Activated naive CD8-positive, alpha-beta T cell (primary cell): ENCODE measurements around the gene STPG4.

Experiments
- H3K27ac Mint-ChIP-seq: one replicate; pipeline ENCODE4 v1.8.0; 2021; ENCODE audit warnings: mixed read lengths
- H3K27me3 Mint-ChIP-seq: one replicate; pipeline ENCODE4 v1.8.0; 2021; ENCODE audit warnings: mixed read lengths
- H3K36me3 Mint-ChIP-seq: one replicate; pipeline ENCODE4 v1.8.0; 2021; ENCODE audit warnings: mixed read lengths
- H3K4me1 Mint-ChIP-seq: one replicate; pipeline ENCODE4 v1.8.0; 2021; ENCODE audit warnings: low read depth, mixed read lengths
- H3K4me3 Mint-ChIP-seq: one replicate; pipeline ENCODE4 v1.8.0; 2021; ENCODE audit warnings: mild to moderate bottlenecking, mixed read lengths
- H3K9me3 Mint-ChIP-seq: one replicate; pipeline ENCODE4 v1.8.0; 2021; ENCODE audit warnings: low read depth, mixed read lengths

Gene STPG4

DNA sequence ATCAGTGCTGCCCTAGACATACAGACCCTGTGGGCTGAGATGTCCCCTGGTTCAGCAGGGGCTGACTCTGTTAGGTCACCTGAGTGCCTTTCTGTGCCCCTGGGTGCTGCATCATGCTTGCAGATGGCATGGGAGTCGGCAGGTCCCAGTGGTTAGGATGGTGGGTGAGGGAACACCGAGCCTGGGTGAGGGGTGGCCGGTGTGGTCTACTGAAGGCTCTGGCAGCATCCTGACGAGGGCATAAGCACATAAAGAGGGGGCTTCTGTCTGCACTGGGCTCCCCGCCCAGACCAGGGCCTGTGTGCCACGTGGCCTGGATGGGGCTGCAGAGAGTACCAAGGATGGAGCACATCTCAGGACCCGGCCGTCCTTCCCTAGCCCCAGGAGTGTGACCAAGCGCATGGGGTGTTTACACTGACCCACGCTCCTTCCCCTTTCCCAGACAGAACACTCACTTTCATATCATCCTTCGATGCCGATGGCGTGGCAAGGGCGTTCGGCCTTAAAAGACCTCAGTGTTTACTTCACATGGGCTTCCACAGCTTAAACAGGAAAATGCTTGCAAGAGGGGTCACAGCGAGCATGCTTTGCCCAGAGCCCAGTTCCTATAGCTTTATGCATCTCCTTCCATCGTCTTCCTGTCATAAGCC, 115.1 kb downstream of the STPG4 start:
- no peak overlapping the region for H3K27ac Mint-ChIP-seq
- H3K4me3 Mint-ChIP-seq: no peak overlapping the region
- no peaks in the 10 kb centered on the region for H3K27me3 Mint-ChIP-seq
- no peaks in the 10 kb centered on the region for H3K9me3 Mint-ChIP-seq
- H3K4me1 Mint-ChIP-seq: peaks cover 10% of the 10 kb centered on the region
- H3K36me3 Mint-ChIP-seq: peaks cover 8% of the 10 kb centered on the region

DNA sequence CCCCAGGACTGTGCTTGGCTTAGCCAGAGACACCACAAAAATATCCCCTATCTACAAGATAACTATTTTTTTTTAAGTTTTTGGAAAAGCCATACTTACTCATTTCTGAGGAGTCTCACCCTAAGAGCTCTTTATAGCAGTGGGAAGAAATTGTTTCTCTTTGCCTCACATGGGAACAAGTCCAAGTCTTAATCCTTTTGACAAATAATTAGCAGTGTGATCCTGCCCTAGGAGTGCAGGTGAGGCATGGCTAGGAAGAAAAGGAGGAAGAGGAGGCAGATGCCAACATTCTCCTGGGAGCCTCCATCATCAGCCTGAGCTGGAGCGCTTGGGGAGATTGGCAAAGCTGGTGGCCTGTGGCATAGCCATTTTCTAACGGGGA, 115.6 kb downstream of the STPG4 start:
- Mint-ChIP-seq H3K36me3 (peaks cover 6% of the 10 kb centered on the region), H3K27ac (peak overlapping the region; percentile 84), H3K27me3 (no peaks in the 10 kb centered on the region), H3K4me1 (peaks cover 10% of the 10 kb centered on the region), H3K4me3 (no peak overlapping the region), H3K9me3 (no peaks in the 10 kb centered on the region)

DNA sequence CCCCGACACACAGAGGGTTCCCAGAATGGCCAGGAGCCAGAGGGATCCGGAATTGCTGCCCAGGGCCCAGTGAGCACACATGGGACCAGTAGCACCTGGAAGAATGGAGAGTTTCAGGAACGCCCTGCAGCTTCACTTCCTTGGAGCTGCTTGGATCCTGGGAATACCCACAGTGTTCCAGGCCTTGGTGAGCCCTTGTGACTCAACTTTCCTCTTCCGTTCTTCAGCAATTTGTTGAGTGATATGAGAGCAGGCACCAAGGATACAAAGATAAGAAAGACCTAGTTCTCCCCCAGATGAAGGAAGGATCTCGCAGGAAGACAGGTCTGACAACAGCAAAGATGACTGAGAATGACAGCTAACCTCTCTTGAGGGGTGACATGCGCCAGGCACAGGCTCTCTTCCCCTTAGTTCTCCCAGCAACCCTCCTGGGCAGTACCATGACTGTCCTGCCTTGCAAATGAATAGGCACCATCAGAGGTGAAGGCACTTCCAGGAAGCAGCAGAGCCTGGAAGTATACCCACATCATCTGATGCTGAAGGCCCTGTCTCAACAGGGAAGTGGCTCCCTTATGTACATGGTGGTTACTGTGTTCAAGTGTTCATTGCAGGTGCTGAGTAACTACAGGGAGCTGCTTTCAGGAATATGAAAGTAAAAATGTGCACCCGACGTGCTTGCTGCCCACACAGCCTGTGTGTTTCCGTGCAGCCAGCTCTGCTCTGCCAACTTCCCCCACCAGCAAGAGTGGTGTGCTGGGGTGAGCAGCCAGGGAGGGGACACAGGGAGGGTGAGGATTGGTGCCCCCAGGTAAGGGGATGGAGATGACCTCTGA, 116.2 kb downstream of the STPG4 start:
- Mint-ChIP-seq H3K36me3 (peaks cover 2% of the 10 kb centered on the region), H3K4me1 (peaks cover 10% of the 10 kb centered on the region), H3K4me3 (peak overlapping the region; percentile 30), H3K27ac (peak overlapping the region; percentile 84), H3K27me3 (no peaks in the 10 kb centered on the region), H3K9me3 (no peaks in the 10 kb centered on the region)

DNA sequence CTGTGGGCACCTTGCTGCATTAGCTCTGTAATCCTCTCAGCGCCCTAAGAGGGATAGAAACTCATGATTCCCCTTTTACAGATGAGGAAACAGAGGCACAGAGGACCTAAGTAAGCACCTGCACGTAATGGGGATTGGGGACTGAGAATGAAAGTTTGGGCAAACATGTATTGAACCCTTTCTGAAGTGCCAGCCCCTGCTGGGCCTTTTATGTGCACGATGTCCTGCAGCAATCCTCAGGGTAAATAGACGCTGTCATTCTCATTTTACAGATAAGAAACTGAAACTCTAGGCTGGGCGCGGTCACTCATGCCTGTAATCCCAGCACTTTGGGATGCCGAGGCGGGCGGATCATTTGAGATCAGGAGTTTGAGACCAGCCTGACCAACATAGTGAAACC, 117.4 kb downstream of the STPG4 start:
- Mint-ChIP-seq H3K36me3 (peaks cover 2% of the 10 kb centered on the region), H3K9me3 (no peaks in the 10 kb centered on the region), H3K27ac (no peak overlapping the region), H3K4me3 (no peak overlapping the region), H3K27me3 (no peaks in the 10 kb centered on the region), H3K4me1 (peaks cover 10% of the 10 kb centered on the region)
